Spleen (tissue), 11 donors: ENCODE results near the gene USPL1. TPM values are rescaled to one million over a fixed set of nuclear protein-coding genes. Genes with fewer than 3 reads are reported as not detected.
"Not testable (repeated sequence)": the region's sequence is repeated elsewhere in the genome, so short reads cannot be mapped to it uniquely, and the experiment has no call there.

Experiments
- DNase-seq: peaks from one replicate; pipeline ENCODE4 v3.0.0-alpha.2; 2020
- H3K27ac ChIP-seq, 8 donors: fragments of 200-600 bp; sonication (generic) in 7 of 8; 1 replicate in 4 of 8; 2 replicates in 4 of 8; pipeline versions ENCODE4 v1.5.0 to v1.8.0; 2016 to 2021; ENCODE audit warnings: inconsistent platforms in 4 of 8, mild to moderate bottlenecking in 4 of 8, moderate library complexity in 1 of 8
- H3K27me3 ChIP-seq, 7 donors: fragments of 200-600 bp; sonication (generic) in 6 of 7; replicated peaks in 1 of 7; 1 replicate in 4 of 7; 2 replicates in 3 of 7; pipeline versions ENCODE4 v1.5.0 to v1.8.0; 2016 to 2021; ENCODE audit warnings: inconsistent platforms in 3 of 7, mild to moderate bottlenecking in 1 of 7
- H3K36me3 ChIP-seq, 6 donors: fragments of 200-600 bp; sonication (generic) in 5 of 6; 1 replicate in 4 of 6; 2 replicates in 2 of 6; pipeline versions ENCODE4 v1.5.0 to v1.8.0; 2016 to 2021; ENCODE audit warnings: inconsistent platforms in 2 of 6
- H3K4me1 ChIP-seq, 6 donors: fragments of 200-600 bp; sonication (generic) in 5 of 6; 1 replicate in 3 of 6; 2 replicates in 3 of 6; pipeline versions ENCODE4 v1.5.0 to v1.8.0; 2016 to 2021; ENCODE audit warnings: inconsistent platforms in 3 of 6
- H3K4me3 ChIP-seq, 8 donors: fragments of 200-600 bp; sonication (generic) in 7 of 8; 1 replicate in 4 of 8; 2 replicates in 4 of 8; pipeline versions ENCODE4 v1.5.0 to v1.8.0; 2016 to 2021; ENCODE audit warnings: inconsistent platforms in 4 of 8, mild to moderate bottlenecking in 4 of 8, moderate library complexity in 2 of 8
- H3K9me3 ChIP-seq, 8 donors: fragments of 200-600 bp; sonication (generic) in 7 of 8; 1 replicate in 4 of 8; 2 replicates in 4 of 8; pipeline versions ENCODE4 v1.5.0 to v1.8.0; 2016 to 2021; ENCODE audit warnings: inconsistent platforms in 4 of 8
- POLR2A ChIP-seq, 3 donors: fragments of 450-650 bp; IDR thresholded peaks; one replicate each; pipeline ENCODE4 v1.5.1; 2017; ENCODE audit warnings: antibody characterized with exemption in 3 of 3, mild to moderate bottlenecking in 1 of 3
- POLR2AphosphoS5 ChIP-seq, 3 donors: sonication (generic); formaldehyde crosslinking; IDR thresholded peaks; one replicate each; pipeline ENCODE4 v1.5.1; 2017; ENCODE audit warnings: antibody characterized with exemption in 3 of 3
- WGBS, 5 donors: extraction: QIAGEN DNeasy Blood & Tissue Kit in 3 of 5; methylation state at CpG; one replicate each; pipeline versions ENCODE4 v1.1.5 to v1.1.7; 2013 to 2018; 5-methylcytosine and 5-hydroxymethylcytosine counted together
- intact Hi-C: fragments of 100-400 bp; cut with DNase I; formaldehyde crosslinking; loops from one replicate; pipeline ENCODE4 v1.15.0; 2023; ENCODE audit warnings: low total_unique reads
- polyA plus RNA-seq, 3 donors: library from polyadenylated mRNA; stranded (reverse); fragments of 200-250 nt; gene quantifications; one replicate each; pipeline ENCODE4 v1.2.1, GENCODE V29; 2013
- total RNA-seq, 7 donors: library from RNA; depleted of rRNA in 3 of 7; stranded (reverse); fragments of >200 nt in 3 of 7; fragmentation: NEBNext Ultra II Directional in 4 of 7; extraction: Animal tissue kit (Norgen Biotek cat#: 25700) in 4 of 7; gene quantifications; one replicate each; pipeline versions ENCODE4 v1.1.0 to v1.2.1, GENCODE V29; 2016 to 2021
- TF ChIP-seq, protein P1 (sequence below), 11 experiments: fragments of 200-600 bp in 7 of 11; fragments of 450-650 bp in 4 of 11; sonication (generic) in 4 of 11; IDR thresholded peaks in 8 of 11; conservative IDR thresholded peaks in 3 of 11; 1 replicate in 7 of 11; 2 replicates in 4 of 11; pipeline versions ENCODE4 v1.4.0 to v1.8.0; 2016 to 2021; ENCODE audit warnings: antibody characterized with exemption in 11 of 11, inconsistent platforms in 4 of 11, mild to moderate bottlenecking in 1 of 11
- donor health status: healthy with polysubstance abuse.
- donor health status: DM: no; HTN: no; CAD: no; lungs with moderate emphysema.
- donor health status: DM: no; HTN: no; CAD: no.
- donor health status: Bipolar disorder and iron deficiency.
- donor health status: healthy.
- donor health status: DM: no; HTN: no; CAD: no.
- donor health status: DM: yes; HTN: yes; CAD: no.

The USPL1 gene
- total and polyA plus RNA-seq, 10 donors: 11.7 to 42.2 (median 26.6) TPM

GRCh38 chr13:30634838-30635237, 17.1 kb downstream of the USPL1 start:
- H3K27me3 ChIP-seq: no peaks in the 10 kb centered on the region
- peaks cover 0 to 4% (median 0%) of the 10 kb centered on the region in 8 donors for H3K9me3 ChIP-seq
- DNase-seq: no peak
- intact Hi-C loops: no loop called here
- no peak overlapping the region for H3K27ac ChIP-seq
- 90 to 93% (median 91%) methylated on average over 3 of the region's 3 CpGs for WGBS, 5 donors
- no peak overlapping the region for H3K4me3 ChIP-seq
- TF ChIP-seq POLR2AphosphoS5 (IDR thresholded peaks at IDR 0.05): no peak
- TF ChIP-seq POLR2A (IDR thresholded peaks at IDR 0.05): no peak
- TF ChIP-seq, protein P1, sequence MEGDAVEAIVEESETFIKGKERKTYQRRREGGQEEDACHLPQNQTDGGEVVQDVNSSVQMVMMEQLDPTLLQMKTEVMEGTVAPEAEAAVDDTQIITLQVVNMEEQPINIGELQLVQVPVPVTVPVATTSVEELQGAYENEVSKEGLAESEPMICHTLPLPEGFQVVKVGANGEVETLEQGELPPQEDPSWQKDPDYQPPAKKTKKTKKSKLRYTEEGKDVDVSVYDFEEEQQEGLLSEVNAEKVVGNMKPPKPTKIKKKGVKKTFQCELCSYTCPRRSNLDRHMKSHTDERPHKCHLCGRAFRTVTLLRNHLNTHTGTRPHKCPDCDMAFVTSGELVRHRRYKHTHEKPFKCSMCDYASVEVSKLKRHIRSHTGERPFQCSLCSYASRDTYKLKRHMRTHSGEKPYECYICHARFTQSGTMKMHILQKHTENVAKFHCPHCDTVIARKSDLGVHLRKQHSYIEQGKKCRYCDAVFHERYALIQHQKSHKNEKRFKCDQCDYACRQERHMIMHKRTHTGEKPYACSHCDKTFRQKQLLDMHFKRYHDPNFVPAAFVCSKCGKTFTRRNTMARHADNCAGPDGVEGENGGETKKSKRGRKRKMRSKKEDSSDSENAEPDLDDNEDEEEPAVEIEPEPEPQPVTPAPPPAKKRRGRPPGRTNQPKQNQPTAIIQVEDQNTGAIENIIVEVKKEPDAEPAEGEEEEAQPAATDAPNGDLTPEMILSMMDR (IDR thresholded peaks at IDR 0.05 in 8 of 11, conservative IDR thresholded peaks at IDR 0.05 in 3 of 11): no peak
- peaks cover 3 to 65% (median 35%) of the 10 kb centered on the region in 6 donors for H3K4me1 ChIP-seq
- H3K36me3 ChIP-seq: peaks cover 0 to 94% (median 44%) of the 10 kb centered on the region in 6 donors

DNA sequence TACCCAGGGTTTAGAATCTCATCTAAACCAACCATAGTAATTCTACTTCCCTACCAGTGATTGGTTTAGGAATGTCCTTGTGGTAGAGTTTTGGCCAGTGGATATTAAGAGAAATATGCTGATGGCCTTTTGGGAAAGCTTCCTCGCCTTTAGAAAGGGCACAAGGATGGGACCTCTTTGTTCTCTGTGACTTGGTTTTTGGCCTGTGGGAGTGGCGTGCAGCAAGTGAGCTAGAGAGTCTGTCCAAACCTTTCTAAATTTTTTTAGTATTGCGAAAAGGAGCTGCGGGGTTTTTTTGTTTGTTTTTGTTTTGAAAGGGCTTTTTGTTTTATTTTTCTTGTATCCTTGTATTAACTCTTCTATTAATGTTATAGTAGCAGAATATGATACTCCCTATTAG, 20.6 kb downstream of the USPL1 start:
- Histone ChIP-seq H3K27ac (no peak overlapping the region), H3K4me1 (peaks cover 3 to 44% (median 30%) of the 10 kb centered on the region in 6 donors), H3K36me3 (peaks cover 0 to 92% (median 37%) of the 10 kb centered on the region in 6 donors), H3K4me3 (no peak overlapping the region), H3K27me3 (no peaks in the 10 kb centered on the region), H3K9me3 (peaks cover 0 to 4% (median 0%) of the 10 kb centered on the region in 8 donors)
- intact Hi-C loops: no loop called here
- WGBS, 5 donors: 88 to 92% (median 90%) methylated on average over 4 of the region's 4 CpGs
- DNase-seq: no peak
- TF ChIP-seq POLR2AphosphoS5 (IDR thresholded peaks at IDR 0.05) (no peak), POLR2A (IDR thresholded peaks at IDR 0.05) (no peak)
- TF ChIP-seq, protein P1 (IDR thresholded peaks at IDR 0.05 in 8 of 11, conservative IDR thresholded peaks at IDR 0.05 in 3 of 11): no peak

- H3K36me3 ChIP-seq: peaks cover 0 to 92% (median 45%) of the 10 kb centered on the region in 6 donors
- intact Hi-C loops: no loop called here
- H3K4me3 ChIP-seq: no peak overlapping the region
- H3K9me3 ChIP-seq: no peaks in the 10 kb centered on the region
- DNase-seq: no peak
- 93 to 98% (median 97%) methylated on average over 4 of the region's 4 CpGs for WGBS, 5 donors
- peaks cover 3 to 33% (median 23%) of the 10 kb centered on the region in 6 donors for H3K4me1 ChIP-seq
- H3K27me3 ChIP-seq: no peaks in the 10 kb centered on the region
- no peak overlapping the region for H3K27ac ChIP-seq
- TF ChIP-seq, protein P1 (IDR thresholded peaks at IDR 0.05 in 8 of 11, conservative IDR thresholded peaks at IDR 0.05 in 3 of 11): no peak
- TF ChIP-seq POLR2AphosphoS5 (IDR thresholded peaks at IDR 0.05) (no peak), POLR2A (IDR thresholded peaks at IDR 0.05) (no peak)
These were observed 22.0 kb downstream of the USPL1 start for GRCh38 chr13:30639671-30640070.

DNA sequence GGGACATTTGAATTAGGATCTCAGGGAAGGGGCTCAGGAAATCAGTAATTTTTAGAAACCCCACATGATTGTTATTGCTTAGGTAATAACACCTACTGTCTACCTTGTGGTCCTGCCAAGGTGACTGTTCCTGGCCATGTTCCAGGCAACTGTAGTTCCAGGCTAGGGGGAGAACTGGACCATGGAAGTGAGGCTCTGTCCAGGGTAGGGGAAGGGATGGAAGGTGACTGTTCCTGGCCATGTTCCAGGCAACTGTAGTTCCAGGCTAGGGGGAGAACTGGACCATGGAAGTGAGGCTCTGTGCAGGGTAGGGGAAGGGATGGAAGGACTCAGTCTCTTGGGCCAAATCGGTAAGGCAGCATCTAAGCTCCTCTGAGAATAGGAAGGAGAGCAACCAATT, 23.5 kb downstream of the USPL1 start:
- DNase-seq, H3K27me3 ChIP-seq, H3K9me3 ChIP-seq, H3K4me3 ChIP-seq, H3K27ac ChIP-seq, intact Hi-C loops: not testable (repeated sequence)
- H3K36me3 ChIP-seq: peaks cover 0 to 98% (median 57%) of the 10 kb centered on the region in 6 donors
- H3K4me1 ChIP-seq: peaks cover 3 to 28% (median 13%) of the 10 kb centered on the region in 6 donors
- WGBS, 5 donors: 92 to 100% (median 95%) methylated on average over 1 of the region's 1 CpG

DNA sequence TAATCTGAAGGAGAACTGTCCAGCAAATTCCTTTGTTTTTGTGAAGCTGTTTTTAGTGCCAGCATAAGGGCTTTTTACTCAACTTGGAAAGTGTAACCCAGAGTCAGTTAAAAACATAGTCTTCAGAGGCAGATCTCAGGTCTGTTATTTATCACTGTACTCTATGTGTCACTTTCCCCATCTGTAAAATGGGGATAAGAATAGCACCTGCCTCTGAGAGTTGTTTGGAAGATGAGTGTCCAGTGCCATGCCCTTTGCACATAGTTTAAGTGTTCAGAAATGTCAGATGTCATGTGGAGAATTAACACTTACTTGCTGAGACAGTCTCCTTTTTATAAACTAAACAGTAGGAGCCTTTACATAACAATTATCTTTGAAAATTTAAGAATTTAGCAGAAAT, 27.9 kb downstream of the USPL1 start:
- peaks cover 0 to 100% (median 73%) of the 10 kb centered on the region in 6 donors for H3K36me3 ChIP-seq
- H3K27me3 ChIP-seq: no peaks in the 10 kb centered on the region
- H3K9me3 ChIP-seq: no peaks in the 10 kb centered on the region
- H3K4me1 ChIP-seq: peaks cover 0 to 35% (median 12%) of the 10 kb centered on the region in 6 donors
- no peak for DNase-seq
- no peak overlapping the region for H3K4me3 ChIP-seq
- TF ChIP-seq POLR2AphosphoS5 (IDR thresholded peaks at IDR 0.05) (no peak), POLR2A (IDR thresholded peaks at IDR 0.05) (no peak)
- TF ChIP-seq, protein P1 (IDR thresholded peaks at IDR 0.05 in 8 of 11, conservative IDR thresholded peaks at IDR 0.05 in 3 of 11): no peak
- intact Hi-C loops: no loop called here
- no peak overlapping the region for H3K27ac ChIP-seq
